HG03060 (cell line): Measurements from ENCODE around the gene NAA15.
"Not testable (repeated sequence)": the region's sequence is repeated elsewhere in the genome, so short reads cannot be mapped to it uniquely, and the experiment has no call there.

Experiments used
- ATAC-seq: cut with Tn5 transposase; IDR thresholded peaks from one replicate; pipeline ENCODE4 v1.9.1; 2021; ENCODE audit warnings: low read depth, moderate number of reproducible peaks; ENCODE audit not compliant: unreplicated experiment

The NAA15 gene

DNA sequence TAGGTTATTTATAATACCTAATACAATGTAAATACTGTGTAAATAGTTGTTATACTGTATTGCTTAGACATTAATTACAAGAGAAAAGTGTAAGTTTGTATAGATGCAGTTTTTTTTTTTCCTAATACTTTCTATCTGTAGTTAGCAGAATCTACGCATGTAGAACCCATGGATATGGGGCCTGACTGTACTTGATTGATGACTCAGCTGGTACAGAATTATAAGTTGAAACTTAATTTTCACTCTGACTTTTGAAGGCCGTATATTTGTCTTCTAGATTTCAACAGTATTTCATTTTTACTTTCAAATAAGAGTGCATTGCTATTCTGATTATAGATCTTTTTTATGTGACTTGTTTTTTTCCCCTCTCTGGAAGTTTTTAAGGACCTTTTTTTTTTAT is 31.7 kb downstream of the NAA15 start:
- no peak for ATAC-seq

DNA sequence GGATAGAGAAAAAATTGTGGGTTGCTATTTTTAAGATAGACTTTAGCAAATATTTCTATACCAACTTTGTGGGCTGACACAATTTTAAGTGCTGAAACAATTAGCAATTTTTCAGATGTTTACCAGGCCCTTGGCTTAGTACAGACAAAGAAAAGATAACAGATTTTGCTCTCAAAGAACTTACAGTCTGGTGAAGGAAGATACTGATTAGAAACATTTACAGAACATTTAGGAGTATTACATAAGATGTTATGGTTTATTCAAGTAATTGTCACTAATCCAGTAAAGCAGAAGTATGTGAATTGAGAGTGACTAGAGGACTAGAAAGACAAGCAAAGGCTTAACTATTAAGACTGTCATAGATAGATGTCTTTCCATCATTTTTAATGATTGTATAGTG is 36.3 kb downstream of the NAA15 start:
- no peak for ATAC-seq

- ATAC-seq, result no peak
Observed at GRCh38 chr4:139361301-139361700, 60.0 kb downstream of the NAA15 start.

GRCh38 chr4:139367421-139368090 is 66.3 kb downstream of the NAA15 start:
- ATAC-seq, result no peak

GRCh38 chr4:139368998-139369397 is 67.7 kb downstream of the NAA15 start:
- no peak for ATAC-seq

DNA sequence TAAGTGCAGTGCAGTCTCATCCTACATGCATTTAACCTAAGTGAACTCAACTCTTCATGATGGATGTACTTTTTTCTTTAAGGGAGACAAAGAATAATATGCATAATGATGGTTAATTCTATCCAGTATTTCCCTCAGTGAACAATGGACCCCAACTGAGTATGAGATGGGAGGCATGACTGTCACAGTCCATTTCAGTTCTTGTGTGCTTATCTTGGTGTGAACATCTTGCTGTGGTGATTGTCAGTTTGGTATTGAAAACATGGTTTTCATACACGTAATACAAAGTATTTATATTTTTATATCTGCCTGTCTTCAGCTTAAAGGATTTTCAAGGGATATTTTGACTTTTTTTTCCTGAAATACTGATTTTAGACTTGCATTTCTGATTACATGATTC is 72.9 kb downstream of the NAA15 start:
- ATAC-seq, result no peak

- no peak for ATAC-seq
Observed at GRCh38 chr4:139386421-139386820, 85.1 kb downstream of the NAA15 start.

GRCh38 chr4:139389102-139389501 is 87.8 kb downstream of the NAA15 start:
- no peak for ATAC-seq

DNA sequence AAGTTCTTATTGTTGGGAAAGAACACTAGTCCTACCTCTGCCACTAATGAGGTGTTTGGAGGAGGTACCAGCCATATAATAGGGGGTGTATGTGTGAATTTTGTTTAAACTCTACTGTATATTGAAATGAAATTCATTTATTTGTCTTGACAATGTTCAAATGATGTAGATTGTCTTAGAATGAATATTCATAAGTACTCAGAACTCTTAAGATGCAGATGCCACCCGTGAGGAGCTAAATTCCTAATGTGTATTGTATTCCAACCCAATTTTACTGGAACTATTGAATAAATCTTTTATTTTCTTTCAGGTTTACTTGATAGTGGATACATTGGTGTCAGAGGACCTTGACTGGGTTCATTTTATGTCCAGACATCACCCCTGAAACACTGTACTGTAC is 88.7 kb downstream of the NAA15 start:
- no peak for ATAC-seq

DNA sequence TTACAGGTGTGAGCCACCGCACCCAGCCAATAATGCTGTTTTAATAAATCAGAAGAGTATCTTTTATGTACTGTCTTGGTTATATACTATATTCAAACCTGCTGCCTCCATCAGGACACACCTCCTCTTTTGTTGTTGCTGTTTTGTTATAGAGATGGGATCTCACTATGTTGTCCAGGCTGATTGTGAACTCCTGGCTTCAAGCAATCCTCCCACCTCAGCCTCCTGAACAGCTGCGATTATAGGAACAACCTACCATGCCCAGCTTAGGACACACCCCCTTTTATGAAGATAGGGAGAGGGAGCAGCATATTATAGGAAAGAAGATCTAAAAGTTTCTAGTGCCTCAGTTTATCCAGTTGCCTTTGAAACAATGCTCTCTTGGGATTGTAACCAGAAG is 90.4 kb downstream of the NAA15 start:
- ATAC-seq, result no peak

- ATAC-seq, result no peak
Observed at GRCh38 chr4:139392797-139393196, 91.5 kb downstream of the NAA15 start.

- ATAC-seq, result no peak
Observed at GRCh38 chr4:139401368-139401767, 100.1 kb downstream of the NAA15 start.

- no peak for ATAC-seq
Observed at GRCh38 chr4:139402436-139402835, 101.1 kb downstream of the NAA15 start.

- no peak for ATAC-seq
Observed at GRCh38 chr4:139403462-139403861, 102.2 kb downstream of the NAA15 start.

DNA sequence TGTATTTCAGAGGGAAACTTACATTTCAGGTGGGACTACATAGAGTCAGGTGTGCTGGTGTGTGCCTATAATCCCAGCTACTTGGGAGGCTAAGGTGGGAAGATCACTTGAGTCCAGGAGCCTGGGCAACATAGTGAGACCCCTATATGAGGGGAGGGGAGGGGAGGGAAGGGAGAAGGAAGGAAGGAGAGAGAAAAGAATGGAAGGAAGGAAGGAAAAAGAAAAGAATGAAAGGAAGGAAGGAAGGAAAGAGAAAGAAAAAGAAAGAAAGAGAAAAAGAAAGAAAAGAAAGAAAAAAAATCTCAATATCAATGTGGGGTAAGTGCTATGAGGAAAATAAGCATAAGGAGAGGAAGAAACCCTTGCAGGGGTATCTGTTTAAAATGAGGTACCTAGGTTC is 109.0 kb downstream of the NAA15 start:
- ATAC-seq, result no peak

GRCh38 chr4:139414671-139415210 is 113.4 kb downstream of the NAA15 start:
- not testable (repeated sequence) for ATAC-seq

DNA sequence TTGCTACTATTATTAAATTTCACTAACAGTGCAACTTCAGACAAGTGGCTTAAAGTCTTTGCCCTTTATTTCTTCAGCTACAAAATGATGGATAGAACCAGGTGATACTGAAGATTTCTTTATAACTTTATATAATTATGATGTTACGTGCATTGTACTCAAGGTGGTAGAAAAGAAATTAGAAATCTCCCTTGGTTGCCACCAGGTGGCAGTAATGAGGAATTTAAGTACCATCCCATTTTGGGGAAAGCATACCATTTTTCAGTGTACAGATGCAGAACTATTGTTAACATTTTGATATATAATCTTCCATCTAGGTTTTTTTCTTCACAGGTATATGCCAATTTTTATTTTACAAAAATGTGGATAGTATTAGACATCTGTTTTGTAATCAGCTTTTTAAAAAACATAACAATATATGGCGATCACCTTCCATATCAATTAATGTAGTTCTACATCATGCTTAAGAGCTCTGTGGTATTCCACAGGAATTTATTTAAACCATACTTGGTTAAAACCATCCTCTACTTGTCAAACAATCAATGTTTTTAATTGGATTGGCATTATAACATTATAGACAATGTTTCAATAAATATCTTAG is 114.9 kb downstream of the NAA15 start:
- no peak for ATAC-seq

- no peak for ATAC-seq
Observed at GRCh38 chr4:139419388-139419914, 118.1 kb downstream of the NAA15 start.

- ATAC-seq, result no peak
Observed at GRCh38 chr4:139420652-139421051, 119.3 kb downstream of the NAA15 start.

GRCh38 chr4:139436122-139436521 is 134.8 kb downstream of the NAA15 start:
- ATAC-seq, result no peak

DNA sequence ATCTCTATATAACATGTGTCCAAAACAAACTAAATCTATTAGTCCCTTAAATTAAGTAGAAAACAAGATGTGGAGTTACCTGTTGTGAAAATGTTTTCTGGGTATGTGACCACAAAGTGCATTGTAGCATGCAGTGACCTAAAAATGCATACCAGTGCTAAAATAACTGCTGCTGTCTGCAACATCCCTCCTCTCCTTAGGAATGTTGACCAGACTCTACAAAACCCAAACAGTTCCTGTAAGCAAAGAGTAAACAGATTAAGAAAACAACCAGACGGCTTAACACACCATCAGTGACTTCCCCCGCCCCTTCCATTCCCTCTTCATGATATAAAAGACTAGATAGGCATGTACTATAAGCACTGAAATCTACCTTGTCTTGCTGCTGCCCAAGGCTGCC is 136.8 kb downstream of the NAA15 start:
- no peak for ATAC-seq

DNA sequence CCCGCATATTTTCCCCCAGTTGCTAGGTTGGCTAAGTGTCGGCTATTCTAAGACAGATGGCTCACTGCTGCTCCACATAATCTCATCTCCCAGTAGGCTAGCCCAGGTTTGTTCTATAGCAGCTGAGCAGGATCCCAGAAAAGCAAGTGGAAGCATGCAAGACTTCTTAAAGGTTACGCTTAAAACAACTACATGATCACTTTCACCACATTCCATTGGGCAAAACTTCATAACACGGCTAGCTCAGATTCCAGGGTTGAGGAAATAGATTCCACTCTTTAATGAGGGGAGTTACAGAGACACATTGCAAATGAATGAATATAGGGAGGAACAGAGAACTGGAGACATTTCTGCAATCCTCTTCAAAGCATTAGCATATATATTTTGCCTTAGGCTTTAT is 139.7 kb downstream of the NAA15 start:
- no peak for ATAC-seq
